GM12878 (cell line): ENCODE results near the gene NMD3. TPM values are rescaled to one million over a fixed set of nuclear protein-coding genes. Genes with fewer than 3 reads are reported as not detected.

ENCODE experiments used
- ATAC-seq: fragments of 200-7000 bp; cut with Tn5 transposase; 3 replicates; pipeline ENCODE4 v1.9.1; 2020; ENCODE audit warnings: mild to moderate bottlenecking, moderate library complexity
- BruUV-seq: library from RNA; stranded (reverse); fragments of 400-500 nt; replicated peaks from 2 replicates; lab custom pipeline; 2021; lab: Mats Ljungman, UMichigan
- CTCF ChIA-PET: fragments of 300-600 bp; sonication (Branson Sonifier 250); formaldehyde crosslinking; extraction: SDS; loops from one replicate; lab custom pipeline; 2021; ENCODE audit warnings: inconsistent platforms; lab: Yijun Ruan, JAX
- POLR2A ChIA-PET: fragments of 350-600 bp; formaldehyde crosslinking; extraction: SDS; loops from one replicate; lab custom pipeline; 2021; ENCODE audit warnings: inconsistent platforms; lab: Charles Lee
- RAD21 ChIA-PET: fragments of 300-600 bp; sonication (Branson Sonifier 250); formaldehyde crosslinking; loops from one replicate; lab custom pipeline; 2023; ENCODE audit warnings: antibody characterized with exemption; ENCODE audit not compliant: unreplicated experiment; lab: Charles Lee
- SMC1A ChIA-PET: fragments of 300-600 bp; sonication (Branson Sonifier 250); formaldehyde crosslinking; loops from one replicate; lab custom pipeline; 2023; ENCODE audit not compliant: unreplicated experiment, uncharacterized antibody; lab: Charles Lee
- DNase-seq: peaks from one replicate; pipeline ENCODE4 v3.0.0-alpha.2; 2011; ENCODE audit warnings: low read depth, low spot score
- FAIRE-seq: peaks from 3 replicates; lab custom pipeline; 2011; peaks lifted over from hg19 to GRCh38; lab: Jason Lieb, UNC
- H2AFZ ChIP-seq: 2 replicates; pipeline ENCODE4 v1.6.0; 2011; ENCODE audit warnings: low read depth, low read length, control low read depth; ENCODE audit not compliant: control insufficient read depth
- H3K27ac ChIP-seq: 2 replicates; pipeline ENCODE4 v1.5.1; 2011; ENCODE audit warnings: control low read depth; ENCODE audit not compliant: control insufficient read depth, insufficient read depth
- H3K27me3 ChIP-seq, 2 experiments: replicated peaks in 1 of 2; 2 replicates each; pipeline versions ENCODE4 v1.6.0 to v1.6.1; 2011; ENCODE audit warnings: low read length in 1 of 2; ENCODE audit not compliant: control insufficient read depth in 2 of 2, insufficient read depth in 2 of 2
- H3K36me3 ChIP-seq, 2 experiments: 2 replicates each; pipeline ENCODE4 v1.5.1; 2011; ENCODE audit warnings: low read length in 1 of 2; ENCODE audit not compliant: control insufficient read depth in 2 of 2, insufficient read depth in 2 of 2
- H3K4me1 ChIP-seq: 2 replicates; pipeline ENCODE4 v1.6.1; 2011; ENCODE audit warnings: mild to moderate bottlenecking, low read length, moderate library complexity, mixed read lengths; ENCODE audit not compliant: control insufficient read depth, insufficient read depth
- H3K4me2 ChIP-seq: 2 replicates; pipeline ENCODE4 v1.6.0; 2011; ENCODE audit warnings: control low read depth; ENCODE audit not compliant: control insufficient read depth, insufficient read depth
- H3K4me3 ChIP-seq: fragments of 200-600 bp; sonication (generic); 2 replicates; pipeline ENCODE4 v1.5.1; 2016
- H3K79me2 ChIP-seq: 2 replicates; pipeline ENCODE4 v1.6.0; 2011; ENCODE audit warnings: low read length; ENCODE audit not compliant: control insufficient read depth, insufficient read depth
- H3K9ac ChIP-seq: 2 replicates; pipeline ENCODE4 v1.8.0; 2011; ENCODE audit warnings: low read length, control low read depth, mixed read lengths; ENCODE audit not compliant: control insufficient read depth, insufficient read depth
- H3K9me3 ChIP-seq: replicated peaks from 3 replicates; pipeline ENCODE4 v1.5.1; 2011; ENCODE audit warnings: mild to moderate bottlenecking, low read length; ENCODE audit not compliant: control insufficient read depth, insufficient read depth
- H4K20me1 ChIP-seq: 2 replicates; pipeline ENCODE4 v1.6.0; 2011; ENCODE audit not compliant: control insufficient read depth, insufficient read depth
- CREM ChIP-seq: IDR thresholded peaks from 2 replicates; pipeline ENCODE4 v1.6.1; 2014; ENCODE audit warnings: antibody characterized with exemption, low read depth
- CTCF ChIP-seq, 3 experiments: IDR thresholded peaks in 2 of 3; conservative IDR thresholded peaks in 1 of 3; 2 replicates each; pipeline ENCODE4 v1.5.1; 2011; ENCODE audit warnings: low read depth in 3 of 3, low read length in 3 of 3, mild to moderate bottlenecking in 3 of 3, control low read depth in 2 of 3, moderate library complexity in 2 of 3, inconsistent platforms in 1 of 3, mixed read lengths in 1 of 3; ENCODE audit not compliant: control insufficient read depth in 2 of 3, insufficient read depth in 1 of 3; ENCODE audit errors: extremely low read depth in 1 of 3
- RELB ChIP-seq: fragments of 450-650 bp; IDR thresholded peaks from 2 replicates; pipeline ENCODE4 v1.6.1; 2017; ENCODE audit warnings: low read depth, mild to moderate bottlenecking, moderate library complexity
- ZNF622 ChIP-seq: fragments of 450-650 bp; IDR thresholded peaks from 2 replicates; pipeline ENCODE4 v1.6.1; 2017; ENCODE audit warnings: mild to moderate bottlenecking, inconsistent platforms
- WGBS: methylation state at CpG from one replicate; pipeline ENCODE4 v1.1.6; 2016; ENCODE audit warnings: low lambda C conversion rate; ENCODE audit not compliant: insufficient replicate concordance, insufficient coverage; ENCODE audit errors: missing lambda C conversion rate; 5-methylcytosine and 5-hydroxymethylcytosine counted together
- in situ Hi-C: fragments of 300-500 bp; cut with MboI; formaldehyde crosslinking; loops from 9 replicates; pipeline ENCODE4 v1.14.3; 2018; ENCODE audit warnings: mixed read lengths
- intact Hi-C: fragments of 100-400 bp; cut with micrococcal nuclease; formaldehyde crosslinking; loops from one replicate; pipeline ENCODE4 v1.14.2; 2022; ENCODE audit not compliant: unreplicated experiment
- polyA plus RNA-seq, 11 experiments: library from polyadenylated mRNA; depleted of rRNA in 4 of 11; unstranded in 6 of 11; stranded (reverse) in 5 of 11; fragments of >200 nt; fragmentation: Nextera tagmentation in 4 of 11; fragmentation: Illumina TruSeq in 1 of 11; extraction: Ambion mirVana in 4 of 11; extraction: Trizol in 1 of 11; gene quantifications; 1 replicate in 1 of 11; 2 replicates in 10 of 11; pipeline versions ENCODE4 v1.2.1 to v1.2.3, GENCODE V29; 2011 to 2016; ENCODE audit warnings: inconsistent platforms in 2 of 11, missing spikeins in 2 of 11, low read depth in 1 of 11
- total RNA-seq, 4 experiments: library from RNA; depleted of rRNA in 3 of 4; stranded (reverse); fragments of >200 nt in 3 of 4; fragmentation: Illumina TruSeq in 1 of 4; extraction: Trizol in 1 of 4; gene quantifications; 2 replicates each; pipeline versions ENCODE4 v1.2.1 to v1.2.3, GENCODE V29; 2013 to 2021

The NMD3 gene
- total and polyA plus RNA-seq, 10 of the 15 experiments (the other 5 are each of a cell fraction or from before 2014, with no cell fraction given), result 34.2 to 66.8 (median 55.7) TPM

- BruUV-seq, result no TSS peak
- ChIA-PET RAD21 (interaction anchor here (1.2 kb wide), 1 partner anchor 18 kb away, joined by 4 read pairs; the partner anchor contains the start of gene NMD3), POLR2A (interaction anchor here (1.0 kb wide), 1 partner anchor 18 kb away, joined by 5 read pairs; the partner anchor contains the start of gene NMD3), CTCF (interaction anchor here (0.9 kb wide), 1 partner anchor 107 kb away, joined by 3 read pairs; no protein-coding TSS in a partner anchor), SMC1A (interaction anchor here (0.8 to 1.4 kb wide), 2 partner anchors 9 to 17 kb away, joined by 4 to 6 read pairs; partner anchors contain the start of gene NMD3)
- FAIRE-seq (no peak), ATAC-seq (peak; percentile 92), DNase-seq (no peak)
- no peak for TF ChIP-seq CREM
- peak; percentile 71; the same call in 1 of the 2 replicates for TF ChIP-seq RELB
- intact Hi-C loops, result loop anchor here (10.0 kb wide), 1 partner anchor 249 kb away; no protein-coding TSS in a partner anchor
- in situ Hi-C loops, result no loop called here
- Histone ChIP-seq H3K4me1 (no peaks in the 10 kb centered on the region), H3K4me2 (no peak overlapping the region), H3K79me2 (no peaks in the 10 kb centered on the region), H4K20me1 (no peaks in the 10 kb centered on the region), H3K9ac (no peak overlapping the region), H3K27ac (no peak overlapping the region), H3K27me3 (no peaks in the 10 kb centered on the region), H2AFZ (no peak overlapping the region), H3K4me3 (no peak overlapping the region), H3K9me3 (no peaks in the 10 kb centered on the region), H3K36me3 (no peaks in the 10 kb centered on the region)
- WGBS, result 0% methylated on average over 4 of the region's 4 CpGs
These were observed 17.5 kb upstream of the NMD3 start for GRCh38 chr3:161203485-161204098.

GRCh38 chr3:161208931-161209330 lies 12.2 kb upstream of the NMD3 start:
- no peaks in the 10 kb centered on the region for H4K20me1 ChIP-seq
- no peak overlapping the region for H3K4me3 ChIP-seq
- ChIA-PET POLR2A (no interaction called here), SMC1A (no interaction called here), CTCF (interaction anchor here (1.1 kb wide), 1 partner anchor 22 kb away, joined by 3 read pairs; no protein-coding TSS in a partner anchor), RAD21 (no interaction called here)
- no TSS peak for BruUV-seq
- ATAC-seq, result peak; percentile 66
- no peak for FAIRE-seq
- no peak overlapping the region for H3K9ac ChIP-seq
- WGBS, result 19% methylated on average over 4 of the region's 4 CpGs
- no peak overlapping the region for H3K27ac ChIP-seq
- DNase-seq, result no peak
- H3K9me3 ChIP-seq, result no peaks in the 10 kb centered on the region
- H2AFZ ChIP-seq, result no peak overlapping the region
- TF ChIP-seq CTCF (IDR thresholded peaks at IDR 0.05 in 2 of 3, conservative IDR thresholded peaks at IDR 0.05 in 1 of 3; ENCODE audit: control insufficient read depth in 2 of 3, extremely low read depth in 1 of 3, insufficient read depth in 1 of 3, low read depth in 3 of 3, low read length in 3 of 3) (0 out of 6 replicates have a peak, but pooled peaks of 1 of the 3 experiments have one; percentile 18), ZNF622 (no peak)
- H3K27me3 ChIP-seq, result no peaks in the 10 kb centered on the region; a peak in 1 of 4 replicates
- H3K4me1 ChIP-seq, result no peaks in the 10 kb centered on the region
- H3K36me3 ChIP-seq, result no peaks in the 10 kb centered on the region
- intact Hi-C loops (loop anchor here (10.0 kb wide), 1 partner anchor 254 kb away; no protein-coding TSS in a partner anchor), in situ Hi-C loops (no loop called here)
- H3K4me2 ChIP-seq, result no peak overlapping the region
- H3K79me2 ChIP-seq, result no peaks in the 10 kb centered on the region
